Hematopoietic multipotent progenitor cell treated with erythropoietin and hydrocortisone succinate and interleukin-3 and kit ligand, for 8 days (in vitro differentiated cells): ENCODE data around the gene DNAH17.

Experiments used
- DNase-seq: peaks from one replicate; pipeline ENCODE4 v3.0.0-alpha.2; 2015

The DNAH17 gene

GRCh38 chr17:78422872-78423588 is 154.2 kb downstream of the DNAH17 start:
- no peak for DNase-seq

- DNase-seq: no peak
Observed at GRCh38 chr17:78422267-78422605, 155.0 kb downstream of the DNAH17 start.

DNA sequence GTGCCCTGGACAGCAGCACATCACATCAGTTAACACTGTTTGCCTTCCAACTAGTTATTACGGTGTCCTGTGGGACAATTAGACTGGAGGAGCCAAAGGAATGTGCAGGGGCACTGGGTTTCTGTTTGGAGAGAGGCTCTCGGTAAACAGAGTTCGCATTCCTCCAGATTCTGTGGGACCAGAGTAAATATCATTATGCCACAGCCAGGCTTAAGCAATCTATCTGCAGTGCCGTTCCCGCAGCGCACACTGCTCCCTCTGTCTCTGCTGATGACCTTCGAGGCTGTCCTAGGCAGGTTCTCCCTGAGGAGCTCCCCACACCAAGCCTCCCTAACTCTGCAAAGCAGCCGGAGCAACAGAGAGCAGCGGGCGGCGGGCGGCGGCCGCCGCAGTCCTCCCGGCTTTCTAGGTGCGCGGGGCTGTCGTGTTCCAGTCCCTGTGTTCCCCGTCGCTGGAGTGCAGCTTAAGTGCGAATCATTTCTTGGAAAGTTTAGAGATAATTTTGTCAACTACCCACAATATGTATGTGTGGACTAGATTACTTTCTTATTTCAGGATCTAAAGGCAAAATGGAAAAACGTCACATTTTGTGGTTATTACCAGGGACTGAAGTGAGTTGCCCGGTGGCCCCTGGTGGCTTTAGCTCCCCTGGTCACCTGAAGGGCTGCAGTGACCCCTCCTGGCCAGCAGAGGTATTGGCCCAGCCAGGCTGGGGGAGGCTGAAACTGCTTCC is 155.5 kb downstream of the DNAH17 start:
- DNase-seq: peak; percentile 83

DNA sequence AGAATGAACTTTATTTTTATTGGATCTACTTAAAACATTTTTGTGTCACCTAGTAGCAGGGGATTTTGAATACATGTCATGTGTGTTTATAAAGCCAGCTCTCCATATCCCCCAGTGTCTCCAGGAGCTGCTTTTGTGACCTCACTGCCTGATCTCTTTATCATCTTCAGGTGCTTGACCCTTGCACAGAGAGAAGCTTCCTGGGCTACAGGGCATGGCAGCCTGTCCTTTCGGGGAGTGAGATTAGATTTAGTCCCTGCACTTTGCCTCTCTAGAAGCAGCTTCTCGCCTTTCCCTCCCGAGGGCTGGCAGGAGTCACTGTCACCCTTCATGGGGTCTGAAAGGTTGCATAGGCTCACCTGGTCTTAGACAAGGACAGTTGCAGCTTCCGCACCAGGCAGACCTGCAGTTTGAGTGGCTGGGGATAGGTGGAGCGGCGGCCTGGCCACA is 156.1 kb downstream of the DNAH17 start:
- DNase-seq: no peak

DNA sequence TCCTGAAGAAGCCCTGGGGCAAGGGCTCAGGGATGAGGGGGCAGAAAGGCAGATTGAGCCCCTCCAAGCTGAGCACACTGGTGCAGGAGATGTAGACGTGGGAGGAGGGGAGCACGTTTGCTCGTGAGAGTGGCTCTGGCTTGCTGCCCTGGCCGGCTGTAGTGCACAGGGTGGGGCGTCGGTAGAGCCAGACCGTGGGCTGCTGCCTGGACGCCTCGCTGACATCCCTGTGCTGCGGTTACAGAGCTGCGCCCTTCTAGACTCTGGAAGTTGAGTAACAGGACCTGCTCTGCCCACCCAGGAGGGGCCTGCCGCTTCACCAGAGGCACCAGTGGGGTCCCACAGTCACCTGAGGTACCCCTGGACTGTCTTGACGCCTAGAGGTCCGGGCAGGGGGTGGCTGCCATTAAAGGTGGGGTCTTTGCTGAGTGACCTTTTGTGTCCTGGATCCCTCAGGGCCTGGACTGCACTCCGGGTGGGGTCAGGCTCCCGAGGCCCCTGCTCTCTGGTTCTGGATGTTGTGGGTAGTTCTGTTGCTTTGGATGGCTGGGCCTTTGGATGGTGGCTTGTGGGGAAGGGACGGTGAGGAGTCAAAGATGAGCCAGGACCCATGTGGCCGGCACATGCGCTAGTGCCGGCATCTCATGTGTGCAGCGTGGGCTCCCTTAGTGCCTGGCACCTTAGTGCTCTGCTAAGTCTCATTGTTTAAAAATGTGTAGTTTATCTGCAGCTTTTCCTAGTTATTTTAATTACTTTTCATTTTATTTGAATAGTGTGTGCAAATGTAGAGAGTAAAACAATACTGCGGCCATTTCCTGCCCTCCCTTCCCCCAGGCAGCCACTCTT is 157.0 kb downstream of the DNAH17 start:
- no peak for DNase-seq

DNA sequence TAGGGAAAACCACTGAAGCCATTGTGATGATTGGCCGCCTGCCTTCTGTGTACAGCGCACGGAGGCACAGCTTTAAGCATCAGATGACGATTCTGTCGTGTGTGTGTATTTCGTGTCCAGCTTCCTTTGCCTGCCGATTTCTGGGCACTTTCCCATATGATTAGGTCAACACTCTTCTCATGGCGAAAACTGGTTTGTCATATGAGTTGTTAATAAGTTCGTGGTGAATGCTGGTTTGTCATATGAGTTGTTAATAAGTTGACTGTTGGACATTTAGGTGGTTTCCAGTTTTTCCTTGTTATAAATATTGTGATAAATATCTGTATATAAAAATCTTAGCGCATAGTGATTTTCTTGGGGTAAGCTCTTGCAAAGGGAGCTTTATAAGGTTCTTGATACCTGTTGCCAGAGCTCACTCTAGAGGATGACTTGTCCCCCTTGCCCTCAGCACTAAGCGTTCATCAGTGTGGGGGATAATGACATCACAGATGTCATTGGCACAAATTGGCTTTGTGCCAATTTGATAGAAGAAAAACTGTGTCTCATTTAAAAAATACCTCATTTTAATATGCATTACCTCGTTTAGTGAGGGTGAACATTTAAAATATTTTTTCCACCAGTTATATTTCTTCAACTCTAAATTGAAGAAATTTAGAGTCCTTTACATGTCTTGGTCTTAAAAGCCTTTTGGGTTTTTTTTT is 158.7 kb downstream of the DNAH17 start:
- no peak for DNase-seq

DNA sequence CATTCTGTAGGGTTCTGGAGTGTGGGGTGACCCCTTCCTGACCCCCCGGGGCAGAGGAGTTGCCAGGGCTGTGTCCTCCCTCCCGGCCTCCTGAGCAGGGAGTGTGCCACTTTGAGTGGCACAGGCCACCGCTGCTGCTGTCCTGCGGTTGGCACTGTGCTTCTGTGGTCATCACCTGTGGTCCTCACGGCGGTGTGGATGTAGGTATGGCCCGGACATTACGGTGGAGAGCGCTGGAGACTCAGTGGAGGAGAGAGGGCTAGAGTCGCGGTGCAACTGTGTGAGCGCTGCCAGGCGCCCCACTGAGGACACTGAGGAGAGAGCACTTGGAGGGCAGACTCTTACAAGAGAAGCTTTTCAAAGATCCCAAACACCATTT is 159.7 kb downstream of the DNAH17 start:
- no peak for DNase-seq

GRCh38 chr17:78416791-78417530 is 160.2 kb downstream of the DNAH17 start:
- no peak for DNase-seq

GRCh38 chr17:78415821-78416711 is 161.1 kb downstream of the DNAH17 start:
- DNase-seq: no peak

DNA sequence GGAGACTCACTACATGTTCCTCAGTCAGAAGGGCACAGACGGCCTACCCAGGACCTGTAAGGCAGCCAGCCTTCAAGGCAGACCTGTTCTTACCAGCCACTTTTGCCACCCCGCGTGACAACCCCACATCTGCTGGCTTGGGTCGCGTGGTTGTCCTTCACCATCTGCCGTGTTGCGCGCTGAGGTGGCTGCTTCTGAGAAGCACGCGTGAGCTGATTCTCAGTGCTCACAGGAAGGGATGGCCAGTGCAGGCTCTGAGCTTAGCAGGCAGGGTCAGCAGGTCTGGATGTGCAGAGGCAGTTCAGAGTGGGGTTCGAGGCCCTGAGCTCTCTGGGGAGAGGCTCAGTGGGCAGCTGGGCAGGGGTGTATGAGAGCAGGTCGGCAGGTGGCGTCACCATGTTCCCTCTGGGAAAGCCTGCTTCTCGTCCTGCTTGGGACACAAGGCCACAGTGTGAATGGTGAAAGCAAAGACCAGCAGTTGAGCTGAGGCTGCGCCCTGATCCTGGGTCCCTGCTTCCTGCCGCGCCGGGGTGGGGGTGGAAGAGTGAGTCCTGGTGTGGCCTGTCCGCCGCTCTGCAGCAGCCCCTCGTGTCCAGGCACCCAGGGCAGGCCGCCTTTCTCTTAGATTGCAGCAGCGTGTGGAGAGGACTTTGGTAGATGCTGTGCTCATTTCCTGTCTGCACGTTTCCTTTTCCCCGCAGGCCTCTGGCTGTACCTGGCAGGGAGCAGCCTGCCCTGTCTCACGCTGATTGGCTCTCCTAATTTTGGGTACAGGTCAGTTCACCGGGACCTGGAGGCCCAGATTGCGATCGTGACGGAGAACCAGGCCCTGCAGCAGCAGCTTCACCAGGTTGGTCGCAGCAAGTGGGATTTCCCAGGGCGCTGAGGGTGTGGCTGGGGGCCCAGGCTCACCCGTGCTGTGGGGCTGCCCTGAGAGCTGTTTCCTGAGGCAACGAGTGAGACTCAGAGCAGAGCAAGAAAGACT is 162.7 kb downstream of the DNAH17 start:
- DNase-seq: no peak

DNA sequence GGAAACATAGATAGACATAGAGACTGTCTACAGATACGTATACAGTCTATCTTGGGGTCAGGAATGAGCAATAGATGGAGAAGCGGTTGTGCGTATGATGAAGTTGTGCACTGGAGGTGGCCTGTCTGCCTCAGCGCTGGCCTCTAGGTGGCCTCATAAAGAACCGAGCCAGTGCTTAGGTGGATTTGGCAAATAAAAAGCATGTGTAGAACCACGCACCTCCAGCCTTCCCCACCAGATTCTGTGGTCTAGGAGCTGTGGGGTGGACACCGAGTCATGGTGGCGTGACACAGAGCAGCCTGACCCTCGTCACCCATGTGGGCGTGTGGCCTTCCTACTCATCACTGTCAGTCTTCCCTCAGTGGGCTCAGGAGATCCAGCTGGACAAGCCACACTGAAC is 164.8 kb downstream of the DNAH17 start:
- peak; percentile 32 for DNase-seq

GRCh38 chr17:78411241-78411857 is 165.8 kb downstream of the DNAH17 start:
- DNase-seq: no peak

DNA sequence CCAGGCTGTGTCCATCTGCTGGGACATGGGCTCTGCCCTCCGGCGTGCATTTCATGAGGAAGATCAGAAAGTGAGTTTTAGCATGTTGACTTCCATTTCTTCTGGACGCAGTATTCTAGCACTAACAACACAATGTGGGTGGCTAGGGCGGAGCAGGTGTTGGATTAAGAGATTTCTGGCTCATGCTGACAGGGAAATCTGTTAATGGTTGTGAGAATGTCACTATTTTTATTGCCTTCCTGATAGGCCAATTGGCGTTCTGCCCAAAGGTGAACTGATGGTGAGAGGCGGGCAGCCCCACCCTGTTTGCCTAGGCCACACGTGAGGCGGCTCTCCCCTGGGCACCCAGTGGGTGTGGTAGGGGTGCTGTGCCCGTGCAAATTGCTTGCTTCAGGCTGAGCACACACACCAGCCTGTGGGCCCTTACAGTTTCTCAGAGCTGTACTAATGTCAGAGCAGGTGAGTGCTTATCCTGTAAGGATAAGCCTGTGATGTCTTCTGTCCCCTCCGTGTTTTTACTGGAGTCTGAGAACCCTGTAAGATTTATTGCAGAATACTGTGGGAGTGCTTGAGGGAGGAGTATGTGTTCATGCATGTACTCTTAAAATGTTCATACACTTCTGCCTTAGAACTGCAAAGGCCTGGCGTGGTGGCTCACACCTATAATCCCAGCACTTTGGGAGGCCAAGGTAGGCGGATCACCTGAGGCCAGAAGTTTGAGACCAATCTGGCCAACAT is 167.8 kb downstream of the DNAH17 start:
- DNase-seq: no peak

- DNase-seq: no peak
Observed at GRCh38 chr17:78408476-78409050, 168.6 kb downstream of the DNAH17 start.

DNA sequence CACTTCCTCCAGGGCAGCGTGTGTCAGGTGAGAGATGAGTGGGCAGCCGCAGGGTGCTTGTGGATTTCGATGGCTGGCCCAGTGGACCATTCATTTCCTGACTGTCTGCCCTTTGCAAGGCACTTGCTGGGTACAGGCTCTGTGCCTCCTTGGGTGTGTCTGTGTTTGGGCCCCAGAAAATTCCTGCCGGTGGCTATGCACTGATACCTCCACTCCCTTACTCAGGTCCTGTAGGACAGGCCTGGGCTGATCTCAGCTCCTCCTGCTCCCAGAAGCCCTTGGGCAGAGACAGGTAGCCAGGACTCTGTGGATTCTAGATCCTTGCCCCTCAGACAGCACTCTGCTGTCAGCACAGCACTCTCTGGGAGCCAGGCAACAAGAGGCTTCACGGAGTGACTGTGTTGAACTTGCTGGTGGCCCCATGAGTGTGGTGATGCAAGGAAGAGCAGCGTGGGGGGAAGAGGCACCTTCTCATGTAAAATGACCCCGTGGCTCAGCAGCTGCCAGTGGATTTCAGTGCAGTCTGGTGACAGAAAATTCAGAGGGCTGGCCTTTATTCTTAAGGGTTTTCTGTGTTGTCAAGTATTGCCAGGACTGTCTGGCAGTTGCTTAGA is 169.7 kb downstream of the DNAH17 start:
- DNase-seq: no peak

DNA sequence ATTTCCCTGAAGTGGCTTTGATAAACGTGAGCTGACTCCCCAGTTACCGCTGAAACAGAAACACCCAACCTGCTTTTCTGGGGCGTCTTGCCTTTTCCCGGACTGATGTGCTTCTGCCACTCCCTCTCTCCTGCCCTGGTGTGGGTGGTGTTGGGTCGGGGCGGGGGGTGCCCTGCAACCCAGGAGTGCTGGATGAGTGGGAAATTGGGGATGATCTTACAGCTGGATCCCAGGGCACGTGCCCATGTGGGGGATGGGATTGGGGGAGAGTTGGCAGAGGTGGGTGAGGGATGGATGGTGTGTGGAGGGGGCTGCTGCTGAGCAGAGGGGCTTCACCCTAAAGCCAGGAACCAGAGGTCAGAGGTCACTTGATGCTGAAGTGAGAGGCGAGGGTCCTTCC is 170.3 kb downstream of the DNAH17 start:
- no peak for DNase-seq

DNA sequence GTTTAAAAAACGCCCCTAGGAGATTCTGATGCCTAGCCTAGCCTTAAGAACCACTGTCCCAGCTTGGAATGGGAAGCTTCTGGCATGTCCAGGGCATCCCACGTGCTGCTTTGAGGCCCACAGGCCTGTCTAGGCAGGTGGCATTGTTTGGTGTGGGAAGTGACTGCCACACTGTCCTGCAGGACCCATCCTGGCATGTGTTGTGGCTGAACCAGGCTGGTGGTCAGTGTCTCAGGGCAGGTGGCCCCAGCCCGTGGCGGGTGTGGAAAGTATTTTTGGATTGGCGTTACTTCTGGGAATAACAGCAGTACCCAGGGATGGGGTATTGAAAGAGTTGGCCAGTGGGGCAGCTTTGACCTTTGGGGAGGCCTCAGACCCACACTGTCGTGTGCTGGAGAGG is 170.8 kb downstream of the DNAH17 start:
- DNase-seq: no peak

GRCh38 chr17:78403822-78404221 is 173.4 kb downstream of the DNAH17 start:
- no peak for DNase-seq
